SK-N-MC (cell line): Measurements from ENCODE around the gene DAZAP2.
"Not testable (repeated sequence)": the region's sequence is repeated elsewhere in the genome, so short reads cannot be mapped to it uniquely, and the experiment has no call there.

Experiments
- DNase-seq: peaks from one replicate; pipeline ENCODE4 v3.0.0-alpha.2; 2011; ENCODE audit warnings: low read depth, low spot score
- H3K27ac ChIP-seq: fragments of 200-600 bp; sonication (generic); 2 replicates; pipeline ENCODE4 v1.5.1; 2016; ENCODE audit warnings: mixed run types
- H3K36me3 ChIP-seq: fragments of 200-600 bp; sonication (generic); 2 replicates; pipeline ENCODE4 v1.6.1; 2017; ENCODE audit warnings: antibody characterized with exemption, low read length, mixed read lengths; ENCODE audit not compliant: insufficient read depth
- H3K4me3 ChIP-seq: fragments of 200-600 bp; sonication (generic); 2 replicates; pipeline ENCODE4 v1.5.1; 2016
- H3K9ac ChIP-seq: fragments of 200-600 bp; sonication (generic); 2 replicates; pipeline ENCODE4 v1.8.0; 2017; ENCODE audit warnings: mixed run types, mixed read lengths; ENCODE audit not compliant: insufficient read length
- H3K9me3 ChIP-seq: fragments of 200-600 bp; sonication (generic); 2 replicates; pipeline ENCODE4 v1.6.1; 2017; ENCODE audit warnings: low read depth, mild to moderate bottlenecking, antibody characterized with exemption, low read length, moderate library complexity, mixed read lengths
- EZH2 ChIP-seq: fragments of 200-600 bp; sonication (generic); IDR thresholded peaks from one replicate; pipeline ENCODE4 v1.6.1; 2017; ENCODE audit warnings: antibody characterized with exemption
- FOXP2 ChIP-seq: optimal IDR thresholded peaks from 2 replicates; pipeline ENCODE3; 2011; ENCODE audit warnings: mild to moderate bottlenecking, moderate library complexity; ENCODE audit not compliant: insufficient read depth; ENCODE audit errors: extremely low read length, control extremely low read depth
- POLR2AphosphoS5 ChIP-seq: IDR thresholded peaks from 2 replicates; pipeline ENCODE4 v1.6.1; 2012; ENCODE audit warnings: mild to moderate bottlenecking, low read depth, low read length, borderline replicate concordance

The DAZAP2 gene

DNA sequence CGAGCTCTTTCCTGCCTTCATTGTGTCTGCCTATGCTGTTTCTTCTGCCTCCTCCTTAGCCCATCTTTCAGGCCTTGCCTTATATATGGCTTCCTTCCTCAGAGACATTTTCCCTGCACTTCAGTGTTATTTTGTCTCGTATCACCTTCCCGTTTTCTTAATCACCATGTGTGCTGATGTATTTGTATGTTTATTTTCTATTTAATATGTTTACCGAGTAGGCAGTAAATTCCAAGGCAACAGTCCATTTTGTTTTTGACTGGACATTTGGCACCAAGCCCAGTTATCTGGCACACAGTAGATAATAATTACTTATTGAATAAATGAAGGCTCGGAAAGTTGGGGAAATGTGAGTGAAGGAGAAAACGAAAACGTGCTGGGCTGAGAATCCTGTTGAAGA lies 16.2 kb upstream of the DAZAP2 start:
- Histone ChIP-seq H3K36me3 (no peaks in the 10 kb centered on the region), H3K27ac (no peak overlapping the region; the same call in 1 of the 2 replicates), H3K4me3 (no peak overlapping the region), H3K9ac (no peak overlapping the region), H3K9me3 (no peaks in the 10 kb centered on the region)
- TF ChIP-seq POLR2AphosphoS5, result no peak
- DNase-seq, result no peak

DNA sequence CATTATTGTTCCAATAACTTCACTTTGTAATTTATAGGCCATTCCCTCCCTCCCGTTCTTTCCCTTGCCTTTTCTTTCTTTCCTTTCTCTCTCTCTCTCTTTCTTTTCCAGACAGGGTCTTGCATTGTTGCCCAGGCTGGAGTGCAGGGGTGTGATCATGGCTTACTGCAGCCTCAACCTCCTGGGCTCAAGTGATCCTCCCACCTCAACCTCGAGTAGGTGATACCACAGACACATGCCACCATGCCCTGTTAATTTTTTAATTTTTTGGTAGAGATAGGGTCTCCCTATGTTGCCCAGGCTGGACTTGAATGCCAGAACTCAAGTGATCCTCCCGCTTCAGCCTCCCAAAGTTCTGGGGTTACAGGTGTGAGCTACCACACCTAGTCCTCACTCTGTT lies 14.0 kb upstream of the DAZAP2 start:
- Histone ChIP-seq H3K36me3 (no peaks in the 10 kb centered on the region), H3K9ac (no peak overlapping the region), H3K9me3 (no peaks in the 10 kb centered on the region), H3K4me3 (no peak overlapping the region), H3K27ac (no peak overlapping the region)
- no peak for DNase-seq
- TF ChIP-seq FOXP2 (no peak), EZH2 (no peak), POLR2AphosphoS5 (no peak)

DNA sequence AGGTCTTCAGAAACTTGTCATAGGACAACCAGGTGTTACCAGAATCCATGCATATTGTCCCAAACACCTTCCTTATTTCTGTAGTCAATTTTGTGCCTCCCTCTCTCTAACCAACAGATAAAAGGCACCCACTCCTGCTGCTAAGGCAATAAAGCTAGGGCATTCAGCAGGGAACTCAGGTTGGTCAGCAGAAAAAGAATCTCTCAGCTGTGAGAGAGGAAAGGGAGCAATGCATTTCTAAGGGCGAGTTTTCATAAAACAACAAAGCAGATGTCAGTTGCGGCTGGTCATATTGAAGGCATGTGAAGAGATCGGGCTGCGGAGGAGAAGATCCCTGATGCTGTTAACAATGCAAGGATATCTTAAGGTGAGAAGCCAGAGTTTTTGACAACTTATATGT lies 13.4 kb upstream of the DAZAP2 start:
- Histone ChIP-seq H3K4me3 (peak overlapping the region; percentile 27; the same call in 1 of the 2 replicates), H3K9me3 (no peaks in the 10 kb centered on the region), H3K27ac (peak overlapping the region; percentile 78), H3K36me3 (no peaks in the 10 kb centered on the region), H3K9ac (no peak overlapping the region)
- TF ChIP-seq POLR2AphosphoS5 (no peak), FOXP2 (no peak), EZH2 (no peak)
- DNase-seq, result no peak

DNA sequence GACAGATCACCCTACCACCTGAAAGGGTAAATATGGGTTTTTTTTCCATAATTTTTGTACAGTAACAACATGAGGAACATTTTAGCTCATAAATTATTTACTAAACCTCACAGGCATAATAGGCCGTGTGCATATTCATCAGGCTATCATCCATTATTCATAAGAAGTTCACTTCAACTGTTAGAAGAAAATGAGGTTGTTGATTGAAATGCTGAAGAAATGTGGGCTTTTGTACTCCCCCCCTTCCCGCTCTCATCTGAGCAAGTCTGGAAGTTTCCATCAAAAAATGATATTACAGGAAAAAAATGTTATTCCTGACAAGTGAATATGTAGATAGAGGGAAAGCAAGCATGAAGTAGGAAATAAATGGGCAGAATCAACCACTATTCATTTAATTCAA lies 12.9 kb upstream of the DAZAP2 start:
- Histone ChIP-seq H3K9me3 (no peaks in the 10 kb centered on the region), H3K4me3 (peak overlapping the region; percentile 27), H3K27ac (peak overlapping the region; percentile 78), H3K9ac (no peak overlapping the region), H3K36me3 (no peaks in the 10 kb centered on the region)
- DNase-seq, result peak; percentile 76
- no peak for TF ChIP-seq EZH2
- no peak for TF ChIP-seq POLR2AphosphoS5

DNA sequence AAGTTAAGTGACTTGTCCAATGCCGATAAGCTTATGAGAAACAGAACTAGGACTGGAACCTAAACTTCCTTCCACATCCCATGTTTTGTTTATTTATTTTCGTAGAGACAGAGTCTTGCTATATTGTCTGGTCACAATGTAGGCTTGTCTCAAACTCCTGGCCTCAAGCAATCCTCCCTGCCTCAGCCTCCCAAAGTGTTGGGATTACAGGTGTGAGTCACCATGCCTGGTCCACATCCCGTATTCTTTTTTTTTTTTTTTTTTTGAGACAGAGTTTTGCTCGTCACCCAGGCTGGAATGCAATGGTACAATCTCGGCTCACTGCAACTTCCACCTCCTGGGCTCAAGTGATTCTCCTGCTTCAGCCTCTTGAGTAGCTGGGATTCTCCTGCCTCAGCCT lies 11.5 kb upstream of the DAZAP2 start:
- H3K27ac ChIP-seq, H3K36me3 ChIP-seq, DNase-seq, H3K4me3 ChIP-seq, H3K9me3 ChIP-seq, H3K9ac ChIP-seq: not testable (repeated sequence)

DNA sequence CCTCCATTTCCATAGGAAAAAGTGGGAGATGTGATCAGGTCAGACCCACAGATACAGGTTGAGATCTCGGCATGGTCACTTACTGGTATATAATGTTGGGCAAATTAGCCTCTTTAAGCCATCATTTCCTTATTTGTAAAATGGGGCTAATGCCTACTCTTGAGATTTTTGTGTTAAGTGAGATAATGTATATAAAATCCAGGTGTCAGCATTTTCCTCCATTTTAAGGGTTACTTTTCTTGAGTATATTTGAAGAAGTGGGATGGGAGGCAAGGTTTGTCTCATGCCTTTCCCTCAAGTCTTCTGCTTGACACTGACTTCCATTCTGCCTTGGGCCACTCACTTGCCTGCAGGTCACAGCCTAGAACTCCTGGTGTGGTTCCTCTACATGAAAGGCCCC lies 10.7 kb upstream of the DAZAP2 start:
- no peaks in the 10 kb centered on the region for H3K36me3 ChIP-seq
- TF ChIP-seq POLR2AphosphoS5 (no peak), FOXP2 (no peak)
- H3K27ac ChIP-seq, result no peak overlapping the region
- no peak overlapping the region for H3K4me3 ChIP-seq
- no peaks in the 10 kb centered on the region for H3K9me3 ChIP-seq
- no peak for DNase-seq
- no peak overlapping the region for H3K9ac ChIP-seq

DNA sequence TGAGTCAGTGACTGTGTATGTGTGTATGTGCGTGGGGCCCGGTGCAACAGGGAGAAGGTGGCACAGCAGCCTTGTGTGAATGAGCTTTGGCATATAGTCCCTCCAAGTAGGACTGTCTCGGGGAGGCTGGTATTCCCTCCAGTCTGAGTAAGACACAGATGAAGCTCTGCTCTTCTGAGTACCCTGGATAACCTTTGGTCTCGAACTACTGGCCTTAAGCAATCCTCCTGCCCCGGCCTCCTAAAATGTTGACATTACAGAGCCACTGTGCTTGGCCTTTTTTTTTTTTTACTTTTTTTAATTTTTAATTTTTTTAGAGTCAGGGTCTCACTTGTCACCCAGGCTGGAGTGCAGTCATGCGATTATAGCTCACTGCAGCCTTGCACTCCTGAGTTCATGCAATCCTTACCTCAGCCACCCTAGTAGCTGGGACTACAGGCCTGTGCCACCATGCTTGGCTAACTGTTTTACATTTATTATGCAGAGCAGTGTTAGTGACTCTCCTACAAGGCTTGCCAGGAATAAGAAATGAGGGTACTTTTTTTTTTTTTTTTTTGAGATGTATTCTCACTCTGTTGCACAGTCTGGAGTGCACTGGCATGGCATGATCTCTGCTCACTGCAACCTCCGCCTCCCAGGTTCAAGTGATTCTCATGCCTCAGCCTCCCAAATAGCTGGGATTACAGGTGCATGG lies 9.4 kb upstream of the DAZAP2 start:
- no peak for TF ChIP-seq EZH2
- no peak for TF ChIP-seq FOXP2
- no peak for TF ChIP-seq POLR2AphosphoS5
- Histone ChIP-seq H3K4me3 (no peak overlapping the region), H3K27ac (no peak overlapping the region), H3K9me3 (no peaks in the 10 kb centered on the region), H3K9ac (no peak overlapping the region), H3K36me3 (no peaks in the 10 kb centered on the region)
- DNase-seq, result no peak

DNA sequence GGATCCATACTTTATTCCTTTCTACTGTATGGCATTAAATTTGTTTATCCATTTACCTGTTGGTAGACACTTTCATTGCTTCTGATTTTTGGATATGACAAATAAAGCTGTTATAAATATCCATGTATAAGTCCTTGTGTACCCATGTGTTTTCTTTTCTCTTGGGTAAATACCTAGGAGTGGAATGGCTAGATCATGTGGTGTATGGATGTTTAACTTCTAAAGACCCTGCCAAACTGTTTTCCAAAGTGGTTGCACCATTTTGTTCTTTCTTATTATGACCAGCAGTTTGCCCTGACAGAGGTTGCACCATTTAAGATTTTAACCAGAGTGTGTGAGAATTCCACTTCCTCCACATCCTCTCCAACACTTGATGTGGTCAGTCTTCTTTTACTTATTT lies 6.0 kb upstream of the DAZAP2 start:
- H3K36me3 ChIP-seq, result no peaks in the 10 kb centered on the region
- no peak overlapping the region for H3K27ac ChIP-seq
- no peak overlapping the region for H3K9ac ChIP-seq
- no peaks in the 10 kb centered on the region for H3K9me3 ChIP-seq
- H3K4me3 ChIP-seq, result no peak overlapping the region
- DNase-seq, result no peak
- TF ChIP-seq FOXP2 (no peak), EZH2 (no peak), POLR2AphosphoS5 (no peak)

DNA sequence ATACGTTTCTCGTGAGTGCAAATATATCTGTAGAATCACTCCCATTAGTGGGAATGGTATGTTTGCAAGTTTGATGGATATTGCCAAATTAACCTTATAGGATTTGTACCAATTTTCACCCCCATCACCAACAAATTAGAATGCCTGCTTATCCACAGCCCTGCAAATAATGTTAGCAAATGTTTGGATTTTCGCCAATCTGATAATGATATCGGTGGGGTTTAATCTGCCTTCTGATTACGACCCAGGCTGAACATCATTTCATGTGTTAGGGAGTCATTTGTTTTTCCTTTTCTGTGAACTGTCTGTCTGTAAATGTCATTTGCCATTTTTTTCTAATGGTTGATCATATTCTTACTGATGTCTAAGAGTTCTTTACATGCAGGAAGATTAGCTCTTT lies 4.1 kb upstream of the DAZAP2 start:
- Histone ChIP-seq H3K36me3 (no peaks in the 10 kb centered on the region), H3K9me3 (no peaks in the 10 kb centered on the region), H3K27ac (no peak overlapping the region), H3K9ac (no peak overlapping the region), H3K4me3 (no peak overlapping the region)
- TF ChIP-seq POLR2AphosphoS5 (no peak), FOXP2 (no peak), EZH2 (no peak)
- no peak for DNase-seq
